Middle frontal gyrus (tissue), 1 donor: ENCODE results near the gene RAG1.
"Not testable (repeated sequence)": the region's sequence is repeated elsewhere in the genome, so short reads cannot be mapped to it uniquely, and the experiment has no call there.

Source experiments
- DNase-seq: peaks from one replicate; pipeline ENCODE4 v3.0.0-alpha.2; 2015; ENCODE audit warnings: low spot score; ENCODE audit errors: extremely low spot score

RAG1 gene

DNA sequence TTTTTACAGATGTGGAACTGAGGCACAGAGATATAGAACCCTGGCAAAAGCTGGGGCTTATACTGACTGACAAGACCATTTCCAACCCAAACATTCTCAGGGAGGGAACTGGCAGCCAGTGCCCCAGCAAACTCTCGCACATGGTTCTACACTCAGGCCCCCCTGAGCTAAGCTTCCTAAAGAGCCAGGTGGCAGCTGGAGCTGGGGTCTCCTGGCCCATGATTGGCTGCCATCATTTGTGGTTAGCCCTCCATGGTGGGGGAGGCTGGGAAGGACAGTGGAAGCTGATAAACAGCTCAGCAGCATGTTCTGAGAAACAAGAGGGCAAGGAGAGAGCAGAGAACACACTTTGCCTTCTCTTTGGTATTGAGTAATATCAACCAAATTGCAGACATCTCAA lies at the start of gene RAG1:
TSS of gene RAG1 (plus strand) at position 314 of the 400 bp plus-strand sequence. CDS start 5,298 bp downstream, outside the sequence.
- DNase-seq = no peak

DNA sequence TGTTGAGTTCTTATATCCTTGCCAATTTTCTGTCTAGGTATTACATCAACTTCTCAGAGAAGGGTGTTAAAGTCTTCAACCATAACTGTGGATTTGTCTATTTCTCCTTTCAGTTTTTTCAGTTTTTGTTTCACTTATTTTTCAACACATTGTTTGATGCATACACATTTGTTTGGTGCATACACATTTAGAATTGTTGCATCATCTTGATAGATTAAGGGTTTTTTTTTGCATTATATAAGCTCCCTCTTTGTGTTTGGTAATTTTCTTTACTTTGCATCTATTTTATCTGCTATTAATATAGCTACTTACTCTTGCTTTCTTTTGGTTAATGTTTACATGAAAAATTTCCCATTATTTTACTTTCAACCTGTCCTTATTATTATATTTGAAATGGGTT lies 37.0 kb upstream of the RAG1 start:
- DNase-seq = no peak

DNA sequence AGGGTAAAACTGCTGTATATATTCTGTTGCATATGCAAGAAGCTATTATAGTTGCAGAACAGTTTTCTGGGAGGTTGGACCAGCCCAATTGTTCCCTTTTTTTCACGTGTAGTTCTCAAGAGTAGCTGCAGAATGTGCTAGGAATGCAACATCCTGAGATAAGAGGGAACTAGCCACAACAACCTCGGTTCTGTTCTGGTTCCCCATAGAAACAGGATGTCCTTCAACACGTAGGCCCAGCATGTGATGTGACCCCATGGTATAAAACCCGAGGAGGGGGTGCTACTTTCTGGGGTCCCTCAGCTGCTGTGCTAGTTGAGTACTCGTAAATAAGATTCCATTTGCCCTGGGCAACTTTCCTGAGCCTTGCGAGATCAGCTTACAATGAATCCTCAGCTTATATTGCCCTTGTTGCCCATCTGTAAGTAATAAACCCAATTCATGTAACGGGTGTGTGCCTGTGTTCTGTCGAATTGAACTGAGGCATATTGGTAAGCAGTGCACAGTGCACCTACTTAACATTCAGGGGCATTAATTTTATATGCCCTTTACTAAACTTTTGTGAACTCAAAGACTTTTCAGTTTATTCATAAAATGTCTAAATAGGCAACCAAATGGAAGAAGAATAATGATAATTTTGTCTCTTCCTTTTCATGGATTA lies 34.7 kb upstream of the RAG1 start:
- no peak for DNase-seq

DNA sequence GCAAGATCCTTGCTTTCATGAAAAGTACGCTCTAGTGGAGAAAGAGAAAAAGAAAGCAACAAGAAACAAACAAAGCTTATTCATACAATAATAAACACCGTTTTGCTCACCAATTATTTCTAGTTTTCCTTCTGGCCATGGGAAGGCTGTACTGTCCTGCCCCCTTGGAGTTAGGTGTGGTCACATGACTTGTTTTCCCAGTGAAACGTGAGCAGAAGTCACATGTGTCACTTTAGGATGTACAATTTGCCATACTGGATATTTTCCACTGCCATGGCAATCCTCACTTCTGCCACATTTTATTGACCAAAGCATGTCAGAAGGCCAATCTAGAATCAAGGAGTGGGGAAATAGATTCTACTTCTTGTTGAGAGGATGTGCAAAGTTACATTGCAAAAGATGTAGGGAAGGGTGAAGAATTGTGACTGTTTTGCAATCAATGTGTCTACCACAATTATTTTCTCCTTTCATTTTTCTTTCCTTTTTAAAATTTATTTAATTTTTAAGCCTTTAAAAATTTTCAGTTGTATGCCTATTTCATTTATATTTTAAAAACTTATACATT lies 33.4 kb upstream of the RAG1 start:
- no peak for DNase-seq

DNA sequence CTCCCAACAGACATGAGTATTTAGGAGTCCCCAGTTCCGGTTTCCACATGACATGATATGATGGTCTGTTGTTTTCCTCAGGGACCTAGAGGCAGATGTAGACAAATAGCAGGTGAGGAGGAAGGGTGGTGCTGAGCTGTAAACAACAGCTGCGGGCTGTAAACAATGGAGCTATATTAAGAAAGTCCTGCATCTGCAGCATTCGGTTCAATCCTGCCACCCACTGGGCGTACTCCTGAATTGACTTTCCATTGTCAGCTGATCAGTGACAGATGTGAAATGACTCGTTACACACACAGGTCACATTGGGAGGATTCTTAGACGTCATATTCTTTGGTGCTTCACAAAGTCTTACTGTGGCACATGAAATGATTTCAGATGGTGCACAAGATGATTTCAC lies 26.8 kb upstream of the RAG1 start:
- no peak for DNase-seq

DNA sequence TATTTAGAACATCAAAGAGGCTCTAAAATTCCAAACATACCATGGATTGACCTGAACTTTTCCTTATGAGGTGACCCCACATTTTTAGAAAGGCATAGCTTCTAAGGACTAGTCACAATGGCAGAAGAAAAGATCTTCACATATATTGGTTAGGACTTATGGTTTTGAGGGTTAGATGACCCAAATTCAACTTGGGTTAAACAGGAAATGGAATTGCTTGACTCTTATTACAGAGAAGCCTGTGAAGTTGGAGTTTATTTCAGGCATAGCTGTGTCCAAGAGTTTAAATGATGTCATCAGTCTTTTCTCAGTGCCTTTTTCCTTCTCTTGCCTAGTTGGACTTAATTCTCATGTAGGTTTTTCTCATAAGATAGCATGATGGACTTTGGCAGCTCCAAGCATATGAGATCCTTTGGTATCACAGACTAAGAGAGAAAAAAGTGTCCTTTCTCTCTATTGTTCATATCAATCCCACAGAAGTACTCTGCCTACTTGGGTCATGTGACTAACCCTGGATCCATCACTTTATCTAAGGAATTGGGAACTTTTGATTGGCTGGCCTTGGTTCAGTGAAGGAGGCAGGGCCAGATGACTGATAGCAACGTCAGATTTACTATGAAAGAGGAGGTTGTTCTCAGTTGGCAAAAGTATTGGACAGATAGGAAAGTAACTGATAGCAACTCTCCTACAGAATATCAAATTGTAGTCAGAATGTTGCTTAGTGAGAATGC lies 17.3 kb upstream of the RAG1 start:
- no peak for DNase-seq

DNA sequence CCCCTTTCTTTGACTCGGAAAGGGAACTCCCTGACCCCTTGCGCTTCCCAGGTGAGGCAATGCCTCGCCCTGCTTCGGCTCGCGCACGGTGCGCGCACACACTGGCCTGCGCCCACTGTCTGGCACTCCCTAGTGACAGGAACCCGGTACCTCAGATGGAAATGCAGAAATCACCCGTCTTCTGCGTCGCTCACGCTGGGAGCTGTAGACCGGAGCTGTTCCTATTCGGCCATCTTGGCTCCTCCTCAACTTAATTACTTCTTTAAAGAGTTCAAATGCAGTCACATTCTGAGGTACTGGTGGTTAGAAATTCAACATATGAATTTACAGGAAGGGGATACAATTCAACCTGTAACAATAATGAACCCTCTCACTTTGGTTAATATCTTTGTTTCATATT lies 10.4 kb upstream of the RAG1 start:
- not testable (repeated sequence) for DNase-seq

DNA sequence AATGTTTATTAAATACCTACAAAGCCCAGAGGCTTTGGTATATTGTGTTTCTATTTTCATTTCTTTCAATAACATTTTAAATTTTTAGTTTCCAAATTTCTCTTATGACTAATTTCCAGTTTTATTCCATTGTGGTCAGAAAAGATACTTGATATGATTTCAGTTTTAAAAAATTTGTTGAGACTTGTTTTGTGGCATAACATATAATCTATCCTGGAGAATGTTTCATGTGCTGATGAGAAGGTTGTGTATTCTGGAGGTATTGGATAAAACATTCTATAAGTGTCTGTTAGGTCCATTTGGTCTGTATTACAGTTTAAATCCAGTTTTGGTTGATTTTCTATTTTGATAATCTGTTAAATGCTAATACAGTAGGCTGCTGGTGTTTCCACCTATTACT lies 9.8 kb upstream of the RAG1 start:
- DNase-seq = no peak

DNA sequence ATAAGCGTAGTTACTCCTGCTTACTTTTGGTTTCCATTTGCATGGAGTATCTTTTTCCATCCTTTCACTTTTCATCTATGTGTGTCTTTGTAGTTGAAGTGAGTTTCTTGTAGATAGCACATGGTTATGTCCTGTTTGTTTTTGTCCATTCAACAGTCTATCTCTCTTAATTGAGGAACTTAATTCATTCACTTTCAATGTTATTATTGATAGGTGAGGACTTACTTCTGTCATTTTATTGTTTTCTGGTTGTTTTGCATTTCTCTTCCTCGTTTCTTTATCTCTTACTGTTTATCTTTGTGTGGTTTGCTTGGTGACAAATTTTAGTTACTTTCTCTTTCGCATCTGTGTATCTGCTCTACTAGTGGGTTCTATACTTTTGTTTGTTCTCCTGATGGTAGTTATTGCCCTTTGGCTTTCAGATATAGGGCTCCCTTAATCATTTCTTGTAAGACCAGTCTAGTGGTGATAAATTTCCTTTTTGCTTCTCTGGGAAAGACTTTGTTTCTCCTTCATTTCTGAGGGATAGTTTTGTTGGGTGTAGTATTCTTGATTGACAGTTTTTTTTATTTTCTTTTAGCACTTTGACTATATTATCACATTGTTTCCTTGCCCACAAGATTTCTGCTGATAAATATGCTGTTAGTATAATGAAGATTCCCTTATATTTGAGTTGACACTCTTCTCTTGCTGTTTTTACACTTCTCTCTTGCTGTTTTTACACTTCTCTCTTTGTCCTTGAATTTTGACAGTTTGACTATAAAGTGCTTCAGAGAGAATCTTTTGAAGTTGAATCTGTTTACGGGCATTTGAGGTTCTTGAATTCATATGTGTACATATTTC lies 9.0 kb upstream of the RAG1 start:
- DNase-seq = no peak

DNA sequence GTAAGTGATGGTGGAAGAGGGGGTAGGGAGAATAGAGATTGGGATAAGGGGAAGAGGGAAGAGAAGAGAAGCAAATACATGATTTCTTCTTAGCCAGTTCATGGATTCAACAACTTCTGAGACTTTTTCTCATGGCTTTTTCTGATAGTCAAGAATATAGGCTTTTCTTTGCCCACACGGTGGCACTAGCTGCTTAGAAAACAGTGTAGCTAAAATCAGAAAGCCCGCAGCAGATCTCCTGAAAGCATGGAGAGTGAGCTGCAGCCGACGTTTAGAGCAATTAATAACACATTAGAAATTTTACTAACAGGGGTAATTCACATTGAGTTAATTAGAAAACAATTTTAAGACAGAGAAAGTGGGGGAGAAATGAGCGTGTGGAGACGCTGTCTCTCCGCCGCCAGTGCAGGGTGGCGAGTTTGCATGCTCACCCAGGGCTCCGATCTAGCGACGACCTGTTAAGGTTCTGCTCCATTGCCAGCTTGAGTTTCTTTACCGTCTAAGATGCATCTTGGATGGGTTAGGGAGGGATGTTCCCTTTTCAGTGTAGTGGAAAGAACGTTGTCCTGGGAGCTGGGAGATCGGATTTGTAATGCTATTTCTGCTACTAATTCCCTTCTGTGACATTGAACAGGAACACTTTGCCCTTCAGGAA lies 3.3 kb upstream of the RAG1 start:
- peak; percentile 77 for DNase-seq

DNA sequence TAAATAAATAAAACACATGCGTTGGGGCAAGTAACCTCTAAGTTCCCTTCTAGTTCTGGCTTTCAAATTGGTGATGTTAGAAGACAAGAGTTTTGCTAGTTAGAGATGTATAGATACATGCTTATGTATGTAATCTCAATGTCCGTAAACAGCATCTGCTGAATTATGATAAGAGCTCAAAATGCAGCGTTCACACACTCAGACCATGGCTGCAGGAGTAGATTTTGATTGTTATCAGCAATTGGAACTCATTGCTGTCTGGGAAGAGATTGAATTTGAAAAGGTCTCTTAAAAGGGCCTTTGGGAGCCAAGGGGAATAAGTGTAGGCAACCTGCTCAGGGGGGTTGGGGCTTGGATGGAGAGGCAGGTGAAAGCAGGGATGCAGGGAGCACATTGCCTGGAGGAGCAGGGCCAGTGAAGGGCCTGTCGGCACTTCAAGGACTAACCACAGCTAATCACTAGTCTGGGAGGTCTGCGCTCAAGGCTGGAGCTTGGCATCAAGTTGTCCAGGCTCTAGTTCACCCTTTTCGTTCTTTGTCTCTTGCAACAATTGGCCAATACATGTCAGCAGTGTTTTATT lies 2.7 kb upstream of the RAG1 start:
- DNase-seq = no peak

DNA sequence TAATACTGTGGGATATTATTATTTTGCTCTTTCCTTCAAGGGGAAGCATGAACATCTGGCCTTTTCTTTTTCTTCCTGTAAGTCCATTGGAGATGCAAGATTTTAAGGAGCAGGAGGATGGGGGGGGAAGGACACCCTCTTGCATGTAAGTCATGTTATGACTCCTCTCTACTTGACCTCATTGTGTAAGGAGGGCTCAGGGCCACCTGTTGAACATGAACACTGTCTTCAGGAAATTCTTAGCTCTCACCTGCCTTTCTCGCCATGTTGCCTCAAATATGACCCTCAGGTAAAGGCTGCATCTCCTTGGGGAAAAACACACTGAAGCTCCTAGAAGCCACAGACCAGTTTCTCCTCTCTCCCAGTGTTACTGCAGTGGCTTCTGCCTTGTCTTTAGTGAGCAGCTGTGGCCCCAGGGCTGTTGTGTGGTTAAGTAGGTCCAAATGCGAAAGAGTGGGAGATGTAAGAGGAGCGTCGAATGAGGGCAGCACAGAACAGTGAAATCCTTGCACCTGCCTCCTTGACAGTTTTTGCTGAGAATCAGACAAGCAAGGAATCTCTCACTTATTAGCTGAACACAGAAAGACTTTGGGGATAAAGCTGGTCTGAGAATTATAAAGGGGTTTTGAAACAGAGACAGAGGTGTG lies 1.3 kb upstream of the RAG1 start:
- DNase-seq = no peak

DNA sequence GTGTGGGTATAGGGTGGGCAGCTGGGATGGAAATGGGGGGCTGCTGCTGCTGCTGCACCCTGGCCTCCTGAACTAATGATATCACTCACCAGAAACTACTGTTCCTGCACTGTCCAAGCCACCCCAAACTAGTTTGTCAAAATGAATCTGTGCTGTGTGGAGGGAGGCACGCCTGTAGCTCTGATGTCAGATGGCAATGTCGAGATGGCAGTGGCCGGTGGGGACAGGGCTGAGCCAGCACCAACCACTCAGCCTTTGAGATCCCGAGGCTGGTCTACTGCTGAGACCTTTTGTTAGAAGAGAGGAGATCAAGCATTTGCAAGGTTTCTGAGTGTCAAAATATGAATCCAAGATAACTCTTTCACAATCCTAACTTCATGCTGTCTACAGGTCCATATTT lies 1.3 kb downstream of the RAG1 start:
- no peak for DNase-seq

DNA sequence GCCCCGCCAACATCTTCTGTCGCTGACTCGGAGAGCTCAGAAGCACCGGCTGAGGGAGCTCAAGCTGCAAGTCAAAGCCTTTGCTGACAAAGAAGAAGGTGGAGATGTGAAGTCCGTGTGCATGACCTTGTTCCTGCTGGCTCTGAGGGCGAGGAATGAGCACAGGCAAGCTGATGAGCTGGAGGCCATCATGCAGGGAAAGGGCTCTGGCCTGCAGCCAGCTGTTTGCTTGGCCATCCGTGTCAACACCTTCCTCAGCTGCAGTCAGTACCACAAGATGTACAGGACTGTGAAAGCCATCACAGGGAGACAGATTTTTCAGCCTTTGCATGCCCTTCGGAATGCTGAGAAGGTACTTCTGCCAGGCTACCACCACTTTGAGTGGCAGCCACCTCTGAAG lies 6.7 kb downstream of the RAG1 start:
- no peak for DNase-seq

DNA sequence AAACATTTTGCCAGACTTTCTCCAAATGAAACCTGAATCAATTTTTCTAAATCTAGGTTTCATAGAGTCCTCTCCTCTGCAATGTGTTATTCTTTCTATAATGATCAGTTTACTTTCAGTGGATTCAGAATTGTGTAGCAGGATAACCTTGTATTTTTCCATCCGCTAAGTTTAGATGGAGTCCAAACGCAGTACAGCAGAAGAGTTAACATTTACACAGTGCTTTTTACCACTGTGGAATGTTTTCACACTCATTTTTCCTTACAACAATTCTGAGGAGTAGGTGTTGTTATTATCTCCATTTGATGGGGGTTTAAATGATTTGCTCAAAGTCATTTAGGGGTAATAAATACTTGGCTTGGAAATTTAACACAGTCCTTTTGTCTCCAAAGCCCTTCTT lies 9.6 kb downstream of the RAG1 start:
- DNase-seq = no peak

DNA sequence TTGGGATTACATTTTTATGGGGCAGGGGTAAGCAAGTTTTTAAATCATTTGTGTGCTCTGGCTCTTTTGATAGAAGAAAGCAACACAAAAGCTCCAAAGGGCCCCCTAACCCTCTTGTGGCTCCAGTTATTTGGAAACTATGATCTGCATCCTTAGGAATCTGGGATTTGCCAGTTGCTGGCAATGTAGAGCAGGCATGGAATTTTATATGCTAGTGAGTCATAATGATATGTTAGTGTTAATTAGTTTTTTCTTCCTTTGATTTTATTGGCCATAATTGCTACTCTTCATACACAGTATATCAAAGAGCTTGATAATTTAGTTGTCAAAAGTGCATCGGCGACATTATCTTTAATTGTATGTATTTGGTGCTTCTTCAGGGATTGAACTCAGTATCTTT lies 10.1 kb downstream of the RAG1 start:
- no peak for DNase-seq

DNA sequence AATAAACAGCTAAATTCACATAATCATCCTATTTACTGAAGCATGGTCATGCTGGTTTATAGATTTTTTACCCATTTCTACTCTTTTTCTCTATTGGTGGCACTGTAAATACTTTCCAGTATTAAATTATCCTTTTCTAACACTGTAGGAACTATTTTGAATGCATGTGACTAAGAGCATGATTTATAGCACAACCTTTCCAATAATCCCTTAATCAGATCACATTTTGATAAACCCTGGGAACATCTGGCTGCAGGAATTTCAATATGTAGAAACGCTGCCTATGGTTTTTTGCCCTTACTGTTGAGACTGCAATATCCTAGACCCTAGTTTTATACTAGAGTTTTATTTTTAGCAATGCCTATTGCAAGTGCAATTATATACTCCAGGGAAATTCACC lies 10.7 kb downstream of the RAG1 start:
- no peak for DNase-seq

DNA sequence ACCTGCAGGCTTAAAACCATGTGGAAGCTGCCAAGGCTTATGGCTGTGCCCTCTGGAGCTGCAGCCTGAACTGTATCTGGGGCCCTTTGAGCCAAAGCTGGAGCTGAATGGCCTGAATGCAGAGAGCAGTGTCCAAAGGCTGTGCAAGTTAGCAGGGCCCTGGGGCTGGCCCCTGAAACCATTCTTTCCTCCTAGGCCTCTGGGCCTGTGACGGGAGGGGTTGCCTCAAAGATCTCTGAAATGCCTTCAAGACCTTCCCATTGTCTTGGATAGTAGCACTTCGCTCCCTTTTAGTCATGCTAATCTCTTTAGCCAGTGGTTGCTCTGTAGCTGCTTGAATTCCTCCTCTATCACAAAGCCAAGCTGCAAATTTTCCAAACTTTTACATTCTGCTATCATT lies 13.7 kb downstream of the RAG1 start:
- DNase-seq = no peak

DNA sequence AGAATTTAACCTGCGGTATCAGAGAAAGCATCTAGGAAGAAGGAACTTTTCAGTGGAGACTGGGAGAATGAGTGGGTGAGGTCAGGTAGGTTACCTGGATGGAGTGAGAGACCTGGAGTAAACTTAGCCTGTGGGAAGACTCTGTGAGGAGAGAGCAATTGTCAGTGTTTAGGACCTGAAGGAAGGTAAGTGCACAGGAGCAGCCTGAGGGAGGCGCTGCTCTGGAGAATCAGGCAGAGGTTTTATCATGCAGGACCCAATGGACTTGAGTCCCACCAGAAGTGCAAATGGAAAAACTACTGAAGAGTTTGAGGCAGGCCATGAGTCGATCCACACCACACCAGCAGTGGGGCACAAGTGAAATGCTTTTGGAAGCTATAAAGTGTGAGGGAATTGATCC lies 15.9 kb downstream of the RAG1 start:
- no peak for DNase-seq

DNA sequence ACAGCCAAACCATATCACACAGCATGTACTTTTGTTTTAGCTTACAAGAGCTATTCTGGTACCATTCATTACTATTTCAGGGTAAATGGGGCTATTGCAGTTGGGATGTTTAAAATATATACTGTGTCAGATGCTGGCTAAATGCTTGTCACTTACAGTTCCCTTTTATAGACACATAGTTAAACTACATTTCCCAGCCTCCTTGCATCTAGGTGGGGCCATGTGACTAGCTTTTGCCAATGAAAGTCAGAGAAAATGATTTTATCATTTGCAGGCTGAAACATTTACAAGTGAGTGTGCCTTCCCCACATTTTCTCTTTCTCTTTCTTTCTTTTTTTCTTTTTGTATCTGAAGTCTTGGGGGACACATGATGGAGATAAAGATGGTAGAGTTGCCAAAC lies 18.7 kb downstream of the RAG1 start:
- DNase-seq = no peak

DNA sequence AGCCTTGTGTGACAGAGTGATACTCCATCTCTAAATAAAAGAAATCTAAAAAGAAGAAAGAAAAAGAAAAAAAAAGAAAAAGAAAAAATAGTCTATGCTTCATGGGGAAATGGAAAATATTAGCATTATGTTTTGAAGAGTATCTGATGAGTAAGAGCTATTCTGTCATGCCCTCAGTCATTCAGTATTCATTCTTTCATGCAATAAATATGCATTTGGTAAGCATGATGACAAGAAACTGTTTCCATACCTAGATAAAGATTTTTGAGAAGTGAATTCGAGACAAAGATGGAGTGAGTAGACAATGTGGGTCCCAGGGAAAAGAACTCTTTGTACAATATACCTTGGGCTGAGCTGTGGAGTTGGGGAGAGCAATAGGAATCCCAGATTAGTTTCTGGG lies 20.3 kb downstream of the RAG1 start:
- DNase-seq = no peak
